Ascending aorta (tissue), 2 donors: ENCODE measurements around the gene KIF25. TPM values are rescaled to one million over a fixed set of nuclear protein-coding genes. Genes with fewer than 3 reads are reported as not detected.

Source experiments
- DNase-seq, 2 donors: peaks; one replicate each; pipeline ENCODE4 v3.0.0-alpha.2; 2019; ENCODE audit warnings: low spot score in 2 of 2
- H3K27ac ChIP-seq, 2 donors: fragments of 200-600 bp; sonication (generic); one replicate each; pipeline ENCODE4 v1.5.1; 2016 to 2017; ENCODE audit warnings: mild to moderate bottlenecking in 1 of 2
- H3K27me3 ChIP-seq: fragments of 200-600 bp; sonication (generic); one replicate; pipeline ENCODE4 v1.5.1; 2017
- H3K36me3 ChIP-seq, 2 donors: fragments of 200-600 bp; sonication (generic); one replicate each; pipeline ENCODE4 v1.5.1; 2016
- H3K4me1 ChIP-seq, 2 donors: fragments of 200-600 bp; sonication (generic); one replicate each; pipeline ENCODE4 v1.5.1; 2016 to 2017; ENCODE audit warnings: mild to moderate bottlenecking in 1 of 2
- H3K4me3 ChIP-seq, 2 donors: fragments of 200-600 bp; sonication (generic); one replicate each; pipeline ENCODE4 v1.5.1; 2016 to 2017; ENCODE audit warnings: mild to moderate bottlenecking in 1 of 2
- H3K9me3 ChIP-seq, 2 donors: fragments of 200-600 bp; sonication (generic); one replicate each; pipeline ENCODE4 v1.5.1; 2016
- intact Hi-C: fragments of 100-400 bp; cut with DNase I; formaldehyde crosslinking; loops from one replicate; pipeline ENCODE4 v1.15.1; 2023
- total RNA-seq: library from RNA; depleted of rRNA; stranded (reverse); fragments of >200 nt; gene quantifications from one replicate; pipeline ENCODE4 v1.1.0, GENCODE V29; 2016
- TF ChIP-seq, protein P1 (sequence below), 3 experiments: fragments of 200-600 bp in 2 of 3; fragments of 450-650 bp in 1 of 3; sonication (generic) in 2 of 3; IDR thresholded peaks; one replicate each; pipeline ENCODE4 v1.5.1; 2016 to 2019; ENCODE audit warnings: antibody characterized with exemption in 3 of 3, mild to moderate bottlenecking in 1 of 3, moderate library complexity in 1 of 3

Gene KIF25
- total RNA-seq, 1 donor from 2014 or later = not detected

DNA sequence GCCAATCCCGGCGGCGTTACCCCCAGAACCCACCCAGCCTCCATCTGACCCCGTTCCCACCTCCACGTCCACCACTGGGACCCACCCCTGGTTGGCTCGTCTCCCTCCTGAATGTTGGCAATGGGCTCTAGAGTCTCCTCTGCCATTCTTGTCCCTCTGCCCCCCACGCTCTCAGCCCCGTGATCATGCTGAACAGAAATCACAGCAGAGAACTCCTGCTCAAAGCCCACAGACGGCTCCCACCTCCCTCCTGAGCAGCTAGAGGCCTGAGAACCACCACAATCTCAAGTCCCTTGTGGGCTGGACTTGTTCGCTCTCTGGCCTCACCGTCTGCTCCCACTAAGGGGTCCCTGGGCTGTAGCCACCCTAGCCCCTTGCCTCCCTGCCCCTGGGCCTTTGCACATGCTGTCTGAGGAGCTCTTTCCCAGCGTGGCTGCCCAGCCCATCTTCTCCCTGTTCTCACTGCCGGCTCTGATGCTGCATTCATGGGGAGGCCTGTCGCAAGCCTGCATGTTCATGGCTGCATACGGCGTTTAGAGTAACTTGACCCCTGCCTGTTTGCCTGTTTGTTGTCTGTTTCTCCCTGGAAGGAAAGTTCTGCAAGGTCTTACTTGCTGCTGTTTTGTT is 92.7 kb downstream of the KIF25 start:
- H3K36me3 ChIP-seq = no peaks in the 10 kb centered on the region
- no peaks in the 10 kb centered on the region for H3K9me3 ChIP-seq
- no peak overlapping the region for H3K27ac ChIP-seq
- intact Hi-C loops = no loop called here
- H3K4me1 ChIP-seq = no peaks in the 10 kb centered on the region
- H3K27me3 ChIP-seq = no peaks in the 10 kb centered on the region
- TF ChIP-seq, protein P1, sequence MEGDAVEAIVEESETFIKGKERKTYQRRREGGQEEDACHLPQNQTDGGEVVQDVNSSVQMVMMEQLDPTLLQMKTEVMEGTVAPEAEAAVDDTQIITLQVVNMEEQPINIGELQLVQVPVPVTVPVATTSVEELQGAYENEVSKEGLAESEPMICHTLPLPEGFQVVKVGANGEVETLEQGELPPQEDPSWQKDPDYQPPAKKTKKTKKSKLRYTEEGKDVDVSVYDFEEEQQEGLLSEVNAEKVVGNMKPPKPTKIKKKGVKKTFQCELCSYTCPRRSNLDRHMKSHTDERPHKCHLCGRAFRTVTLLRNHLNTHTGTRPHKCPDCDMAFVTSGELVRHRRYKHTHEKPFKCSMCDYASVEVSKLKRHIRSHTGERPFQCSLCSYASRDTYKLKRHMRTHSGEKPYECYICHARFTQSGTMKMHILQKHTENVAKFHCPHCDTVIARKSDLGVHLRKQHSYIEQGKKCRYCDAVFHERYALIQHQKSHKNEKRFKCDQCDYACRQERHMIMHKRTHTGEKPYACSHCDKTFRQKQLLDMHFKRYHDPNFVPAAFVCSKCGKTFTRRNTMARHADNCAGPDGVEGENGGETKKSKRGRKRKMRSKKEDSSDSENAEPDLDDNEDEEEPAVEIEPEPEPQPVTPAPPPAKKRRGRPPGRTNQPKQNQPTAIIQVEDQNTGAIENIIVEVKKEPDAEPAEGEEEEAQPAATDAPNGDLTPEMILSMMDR (IDR thresholded peaks at IDR 0.05) = no peak
- no peak for DNase-seq
- no peak overlapping the region for H3K4me3 ChIP-seq

DNA sequence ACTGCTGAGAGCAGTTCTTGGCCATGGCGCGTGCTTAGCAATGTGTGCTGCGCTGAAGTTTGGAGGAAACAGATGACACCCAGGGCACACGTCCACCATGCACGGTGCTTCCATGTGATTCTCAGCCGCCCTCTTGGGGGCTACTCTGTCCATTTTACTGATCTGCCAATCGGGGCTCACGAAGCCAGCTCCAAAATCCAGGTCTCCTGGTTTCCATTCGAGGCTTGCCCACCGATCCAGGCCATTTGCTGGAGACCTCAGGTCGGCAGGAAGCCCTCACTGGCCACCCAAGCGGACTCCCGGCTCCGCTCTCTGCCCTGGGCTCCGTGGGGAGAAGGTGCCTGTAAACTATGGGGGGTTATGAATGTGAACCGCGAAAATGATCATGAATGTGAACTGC is 93.2 kb downstream of the KIF25 start:
- no peak for DNase-seq
- intact Hi-C loops = no loop called here
- Histone ChIP-seq H3K36me3 (no peaks in the 10 kb centered on the region), H3K4me1 (no peaks in the 10 kb centered on the region), H3K27me3 (no peaks in the 10 kb centered on the region), H3K4me3 (no peak overlapping the region), H3K27ac (no peak overlapping the region), H3K9me3 (no peaks in the 10 kb centered on the region)
- TF ChIP-seq, protein P1 (IDR thresholded peaks at IDR 0.05) = no peak

DNA sequence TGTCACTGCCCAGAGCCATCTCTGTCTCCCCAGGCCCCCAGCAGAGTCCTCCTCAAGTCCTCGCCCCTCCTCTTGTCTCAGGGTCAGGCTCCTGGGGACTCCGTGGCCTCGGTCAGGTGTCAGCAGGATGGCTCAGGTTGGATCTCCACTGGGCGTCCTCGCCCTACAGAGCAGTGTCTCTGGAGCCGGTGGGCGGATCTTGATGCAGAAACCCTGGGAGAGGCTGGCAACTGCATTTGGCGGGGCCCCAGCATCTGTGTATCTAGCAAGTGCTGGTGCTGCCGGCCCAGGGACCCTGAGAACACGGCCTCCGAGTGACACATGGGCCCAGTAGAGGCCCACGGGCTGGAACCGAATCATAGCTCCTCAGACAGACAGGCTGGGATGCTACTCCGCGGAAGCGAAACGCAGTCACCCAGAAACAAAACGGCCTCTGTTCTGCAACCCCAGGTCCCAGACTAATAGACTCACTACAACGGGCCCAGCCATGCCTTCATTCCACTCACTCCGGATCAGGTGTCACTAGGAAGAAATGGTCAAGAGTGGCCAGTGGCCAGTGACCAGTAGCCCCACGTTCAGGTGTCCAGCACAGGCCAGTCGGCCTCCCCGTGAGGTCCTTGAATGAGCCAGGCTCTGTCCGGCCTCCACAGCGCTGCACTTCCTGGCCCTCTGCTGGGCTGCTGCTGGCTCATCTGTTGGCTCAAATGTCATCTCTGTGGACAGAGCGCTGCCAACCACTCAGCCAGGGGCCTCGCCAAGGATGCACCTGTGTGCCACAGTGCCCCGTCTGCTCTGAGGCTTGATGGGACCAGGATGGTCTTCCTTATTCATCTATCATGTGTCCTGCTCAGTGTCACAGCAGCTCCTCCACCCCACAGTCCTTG is 94.2 kb downstream of the KIF25 start:
- TF ChIP-seq, protein P1 (IDR thresholded peaks at IDR 0.05) = no peak
- Histone ChIP-seq H3K27me3 (no peaks in the 10 kb centered on the region), H3K4me3 (no peak overlapping the region), H3K9me3 (no peaks in the 10 kb centered on the region), H3K4me1 (no peaks in the 10 kb centered on the region), H3K27ac (no peak overlapping the region), H3K36me3 (no peaks in the 10 kb centered on the region)
- intact Hi-C loops = no loop called here
- DNase-seq = no peak

DNA sequence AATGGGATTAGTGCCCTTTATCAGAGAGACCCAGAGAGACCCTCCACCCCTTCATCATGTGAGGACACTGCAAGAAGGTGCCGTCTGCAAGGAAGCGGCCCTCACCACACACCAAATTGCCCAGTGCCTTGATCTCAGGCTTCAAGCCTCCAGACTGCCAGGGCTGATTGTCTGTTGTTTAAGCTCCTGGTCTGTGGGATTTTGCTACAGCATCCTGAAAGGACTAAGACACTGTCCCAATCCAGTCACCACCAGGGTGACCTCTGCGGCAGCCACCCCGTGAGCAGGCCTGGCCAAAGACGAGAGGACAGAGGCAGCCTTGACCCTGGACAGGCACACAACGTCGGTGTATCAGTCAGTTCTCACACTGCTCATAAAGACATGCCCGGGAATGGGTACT is 95.1 kb downstream of the KIF25 start:
- H3K36me3 ChIP-seq = no peaks in the 10 kb centered on the region
- no peak for DNase-seq
- H3K4me3 ChIP-seq = no peak overlapping the region
- no peaks in the 10 kb centered on the region for H3K27me3 ChIP-seq
- TF ChIP-seq, protein P1 (IDR thresholded peaks at IDR 0.05) = no peak
- no peaks in the 10 kb centered on the region for H3K9me3 ChIP-seq
- no peak overlapping the region for H3K27ac ChIP-seq
- intact Hi-C loops = no loop called here
- H3K4me1 ChIP-seq = no peaks in the 10 kb centered on the region

GRCh38 chr6:168093071-168093505 is 95.6 kb downstream of the KIF25 start:
- Histone ChIP-seq H3K9me3 (no peaks in the 10 kb centered on the region), H3K27ac (no peak overlapping the region), H3K36me3 (no peaks in the 10 kb centered on the region), H3K4me1 (no peaks in the 10 kb centered on the region), H3K27me3 (no peaks in the 10 kb centered on the region), H3K4me3 (no peak overlapping the region)
- TF ChIP-seq, protein P1 (IDR thresholded peaks at IDR 0.05) = no peak
- no peak for DNase-seq
- intact Hi-C loops = no loop called here
